Mammary epithelial cell (primary cell): ENCODE results near the gene ANO1.

Experiments
- EZH2 ChIP-seq: IDR thresholded peaks from 2 replicates; pipeline ENCODE4 v1.6.1; 2012; ENCODE audit warnings: low read length, inconsistent platforms, borderline replicate concordance
- TF ChIP-seq, protein P1 (sequence below), 2 donors: IDR thresholded peaks in 1 of 2; conservative IDR thresholded peaks in 1 of 2; 2 replicates each; pipeline ENCODE4 v1.5.1; 2011 to 2012; ENCODE audit warnings: inconsistent platforms in 2 of 2, low read length in 2 of 2, mild to moderate bottlenecking in 2 of 2, control low read depth in 1 of 2, low read depth in 1 of 2; ENCODE audit not compliant: insufficient read depth in 1 of 2; ENCODE audit errors: extremely low read depth in 1 of 2

DNA sequence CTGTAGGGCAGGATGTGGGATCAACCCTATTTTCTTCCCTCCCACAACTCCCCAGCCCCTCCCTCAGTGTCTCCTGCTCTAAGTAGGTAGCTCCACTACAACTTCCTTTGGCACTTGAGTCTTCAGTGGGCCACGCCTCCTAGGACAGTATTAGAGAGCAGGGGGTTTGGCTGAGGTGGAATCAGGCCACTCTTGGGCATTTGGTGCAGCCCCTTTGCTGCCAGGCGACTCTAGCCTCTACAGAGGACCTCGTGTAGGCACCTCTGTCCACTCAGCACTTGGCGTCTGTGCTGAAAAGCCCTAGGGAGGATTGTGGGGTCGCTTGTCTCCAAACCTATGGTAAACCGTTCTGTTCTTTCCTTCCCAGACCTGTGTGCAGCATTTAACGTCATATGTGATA lies 127.6 kb downstream of the ANO1 start:
- TF ChIP-seq, protein P1, sequence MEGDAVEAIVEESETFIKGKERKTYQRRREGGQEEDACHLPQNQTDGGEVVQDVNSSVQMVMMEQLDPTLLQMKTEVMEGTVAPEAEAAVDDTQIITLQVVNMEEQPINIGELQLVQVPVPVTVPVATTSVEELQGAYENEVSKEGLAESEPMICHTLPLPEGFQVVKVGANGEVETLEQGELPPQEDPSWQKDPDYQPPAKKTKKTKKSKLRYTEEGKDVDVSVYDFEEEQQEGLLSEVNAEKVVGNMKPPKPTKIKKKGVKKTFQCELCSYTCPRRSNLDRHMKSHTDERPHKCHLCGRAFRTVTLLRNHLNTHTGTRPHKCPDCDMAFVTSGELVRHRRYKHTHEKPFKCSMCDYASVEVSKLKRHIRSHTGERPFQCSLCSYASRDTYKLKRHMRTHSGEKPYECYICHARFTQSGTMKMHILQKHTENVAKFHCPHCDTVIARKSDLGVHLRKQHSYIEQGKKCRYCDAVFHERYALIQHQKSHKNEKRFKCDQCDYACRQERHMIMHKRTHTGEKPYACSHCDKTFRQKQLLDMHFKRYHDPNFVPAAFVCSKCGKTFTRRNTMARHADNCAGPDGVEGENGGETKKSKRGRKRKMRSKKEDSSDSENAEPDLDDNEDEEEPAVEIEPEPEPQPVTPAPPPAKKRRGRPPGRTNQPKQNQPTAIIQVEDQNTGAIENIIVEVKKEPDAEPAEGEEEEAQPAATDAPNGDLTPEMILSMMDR (conservative IDR thresholded peaks at IDR 0.05 in 1 of 2, IDR thresholded peaks at IDR 0.05 in 1 of 2; ENCODE audit: extremely low read depth in 1 of 2, insufficient read depth in 1 of 2, low read depth in 1 of 2, low read length in 2 of 2) = no peak
- TF ChIP-seq EZH2 = no peak
